Measurements from ENCODE around the gene SBF2. TPM values are rescaled to one million over a fixed set of nuclear protein-coding genes. Genes with fewer than 3 reads are reported as not detected.

The SBF2 gene
- total and polyA plus RNA-seq, 2 of the 13 experiments (the other 11 are each of a cell fraction or from before 2014, with no cell fraction given) = 24.0 to 45.8 TPM

- peak; percentile 85; the same call in 1 of the 2 replicates for TF ChIP-seq ZFP91 (CRISPR knock-in tag; IDR thresholded peaks at IDR 0.05; ENCODE audit: borderline replicate concordance)
- no peak for TF ChIP-seq GMEB2 (CRISPR knock-in tag; IDR thresholded peaks at IDR 0.05; ENCODE audit: low read depth)
- TF ChIP-seq ZFP36 (IDR thresholded peaks at IDR 0.05; ENCODE audit: borderline replicate concordance, low read depth, low read length, partially characterized antibody) = no peak
- TF ChIP-seq ZBTB38 (CRISPR knock-in tag; IDR thresholded peaks at IDR 0.05) = peak; percentile 87
- 0 out of 2 replicates have a peak, but pooled peaks have one; percentile 20 for TF ChIP-seq KLF6 (CRISPR knock-in tag; IDR thresholded peaks at IDR 0.05)
- TF ChIP-seq ERF (CRISPR knock-in tag; IDR thresholded peaks at IDR 0.05) = peak; percentile 87
- TF ChIP-seq ZNF572 (CRISPR knock-in tag; IDR thresholded peaks at IDR 0.05) = no peak
- TF ChIP-seq ZNF639 (CRISPR knock-in tag; conservative IDR thresholded peaks at IDR 0.05) = 0 out of 2 replicates have a peak, but pooled peaks have one; percentile 35
- TF ChIP-seq ZNF407 (CRISPR knock-in tag; IDR thresholded peaks at IDR 0.05; ENCODE audit: not compliant biosample characterization) = no peak
- no peak for TF ChIP-seq ZSCAN12 (CRISPR knock-in tag; IDR thresholded peaks at IDR 0.05)
- TF ChIP-seq TP53 (CRISPR knock-in tag; conservative IDR thresholded peaks at IDR 0.05) = peak; percentile 59; the same call in 1 of the 2 replicates
- TF ChIP-seq RBM22 (optimal IDR thresholded peaks at IDR 0.05; ENCODE audit: low read length) = no peak
- TF ChIP-seq ZNF20 (CRISPR knock-in tag; IDR thresholded peaks at IDR 0.05) = no peak
- no peak for TF ChIP-seq SIN3B (IDR thresholded peaks at IDR 0.05; ENCODE audit: low read length)
- 0 out of 2 replicates have a peak, but pooled peaks have one; percentile 47 for TF ChIP-seq TOPORS (CRISPR knock-in tag; IDR thresholded peaks at IDR 0.05)
- no peak; the same call in 1 of the 2 replicates for TF ChIP-seq ZBTB42 (CRISPR knock-in tag; IDR thresholded peaks at IDR 0.05)
- TF ChIP-seq PHF21A (CRISPR knock-in tag; IDR thresholded peaks at IDR 0.05) = peak; percentile 100
Measured at GRCh38 chr11:9765320-9766101, 528.5 kb downstream of the SBF2 start (continued).
